PC-9 (cell line): ENCODE measurements around the gene CALD1.

ENCODE experiments used
- EZH2 ChIP-seq: fragments of 200-600 bp; sonication (generic); IDR thresholded peaks from 2 replicates; pipeline ENCODE4 v1.8.0; 2017; ENCODE audit warnings: antibody characterized with exemption, low read depth
- TF ChIP-seq, protein P1 (sequence below): fragments of 200-600 bp; sonication (generic); conservative IDR thresholded peaks from 2 replicates; pipeline ENCODE4 v1.6.1; 2017; ENCODE audit warnings: mixed run types, antibody characterized with exemption, mild to moderate bottlenecking, moderate library complexity

DNA sequence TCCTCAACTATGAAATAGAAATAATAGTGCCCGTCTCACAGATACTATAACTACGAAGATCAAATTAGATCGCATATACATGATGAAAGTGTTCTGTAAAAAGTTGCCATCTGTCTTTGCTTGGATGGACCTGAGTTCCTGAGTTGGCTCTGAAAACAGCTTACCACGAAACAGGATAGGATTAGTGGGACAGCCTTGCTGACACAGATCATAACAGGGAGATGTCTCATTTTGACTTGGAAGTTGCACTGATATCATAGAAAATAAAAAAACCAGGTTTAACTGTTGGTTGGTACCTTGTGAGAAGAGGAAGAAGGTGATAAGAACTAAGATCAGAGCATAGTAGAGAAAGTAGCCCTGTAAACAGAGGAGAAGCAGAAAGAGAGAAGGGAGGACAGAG lies 127.6 kb downstream of the CALD1 start:
- TF ChIP-seq, protein P1, sequence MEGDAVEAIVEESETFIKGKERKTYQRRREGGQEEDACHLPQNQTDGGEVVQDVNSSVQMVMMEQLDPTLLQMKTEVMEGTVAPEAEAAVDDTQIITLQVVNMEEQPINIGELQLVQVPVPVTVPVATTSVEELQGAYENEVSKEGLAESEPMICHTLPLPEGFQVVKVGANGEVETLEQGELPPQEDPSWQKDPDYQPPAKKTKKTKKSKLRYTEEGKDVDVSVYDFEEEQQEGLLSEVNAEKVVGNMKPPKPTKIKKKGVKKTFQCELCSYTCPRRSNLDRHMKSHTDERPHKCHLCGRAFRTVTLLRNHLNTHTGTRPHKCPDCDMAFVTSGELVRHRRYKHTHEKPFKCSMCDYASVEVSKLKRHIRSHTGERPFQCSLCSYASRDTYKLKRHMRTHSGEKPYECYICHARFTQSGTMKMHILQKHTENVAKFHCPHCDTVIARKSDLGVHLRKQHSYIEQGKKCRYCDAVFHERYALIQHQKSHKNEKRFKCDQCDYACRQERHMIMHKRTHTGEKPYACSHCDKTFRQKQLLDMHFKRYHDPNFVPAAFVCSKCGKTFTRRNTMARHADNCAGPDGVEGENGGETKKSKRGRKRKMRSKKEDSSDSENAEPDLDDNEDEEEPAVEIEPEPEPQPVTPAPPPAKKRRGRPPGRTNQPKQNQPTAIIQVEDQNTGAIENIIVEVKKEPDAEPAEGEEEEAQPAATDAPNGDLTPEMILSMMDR = no peak
- TF ChIP-seq EZH2 = no peak
